HepG2 (cell line): ENCODE results near the gene RIPK1.

Experiments
- CENPX ChIP-seq: sonication (generic); formaldehyde crosslinking; IDR thresholded peaks from 2 replicates; pipeline ENCODE4 v1.9.0; 2021; ENCODE audit warnings: mild to moderate bottlenecking, missing genetic modification reagents, moderate library complexity
- EP300 ChIP-seq, 3 experiments: sonication (generic) in 1 of 3; formaldehyde crosslinking in 1 of 3; IDR thresholded peaks; 2 replicates each; pipeline versions ENCODE4 v1.5.1 to v1.6.1; 2011 to 2020; ENCODE audit warnings: low read depth in 2 of 3, low read length in 2 of 3, borderline replicate concordance in 1 of 3, improper control_type of control experiment in 1 of 3, mild to moderate bottlenecking in 1 of 3, missing genetic modification reagents in 1 of 3, moderate library complexity in 1 of 3
- FOXO1 ChIP-seq: sonication (generic); formaldehyde crosslinking; IDR thresholded peaks from 2 replicates; pipeline ENCODE4 v1.4.0; 2020; ENCODE audit warnings: missing genetic modification reagents
- POLR2A ChIP-seq, 2 experiments: IDR thresholded peaks; 2 replicates each; pipeline ENCODE4 v1.6.1; 2011; ENCODE audit warnings: low read depth in 2 of 2, low read length in 2 of 2, mild to moderate bottlenecking in 1 of 2, moderate library complexity in 1 of 2; ENCODE audit not compliant: insufficient read depth in 1 of 2
- TRIM24 ChIP-seq: sonication (generic); formaldehyde crosslinking; IDR thresholded peaks from 2 replicates; pipeline ENCODE4 v1.8.0; 2022; ENCODE audit warnings: mild to moderate bottlenecking, missing genetic modification reagents
- U2AF2 ChIP-seq: fragments of 200-400 bp; formaldehyde crosslinking; IDR thresholded peaks from 2 replicates; pipeline ENCODE4 v1.6.1; 2017; ENCODE audit warnings: low read depth, mild to moderate bottlenecking, low read length
- ZNF282 ChIP-seq: fragments of 450-650 bp; IDR thresholded peaks from 2 replicates; pipeline ENCODE4 v1.6.1; 2018; ENCODE audit not compliant: partially characterized antibody
- ZNF710 ChIP-seq: sonication (generic); formaldehyde crosslinking; IDR thresholded peaks from 2 replicates; pipeline ENCODE4 v1.5.0; 2020; ENCODE audit warnings: mild to moderate bottlenecking, missing genetic modification reagents, borderline replicate concordance
- ZNF761 ChIP-seq: sonication (generic); formaldehyde crosslinking; conservative IDR thresholded peaks from 2 replicates; pipeline ENCODE4 v1.4.0; 2020; ENCODE audit warnings: mild to moderate bottlenecking, missing genetic modification reagents
- TF ChIP-seq, protein P1 (sequence below): IDR thresholded peaks from 2 replicates; pipeline ENCODE4 v1.6.1; 2016; ENCODE audit warnings: missing compliant biosample characterization, missing genetic modification reagents, borderline replicate concordance
- TF ChIP-seq, protein P2 (sequence below), 2 experiments: sonication (generic) in 1 of 2; formaldehyde crosslinking in 1 of 2; IDR thresholded peaks; 2 replicates each; pipeline versions ENCODE4 v1.5.1 to v1.6.1; 2011 to 2020; ENCODE audit warnings: borderline replicate concordance in 1 of 2, low read depth in 1 of 2, low read length in 1 of 2, mild to moderate bottlenecking in 1 of 2, missing genetic modification reagents in 1 of 2, moderate library complexity in 1 of 2

DNA sequence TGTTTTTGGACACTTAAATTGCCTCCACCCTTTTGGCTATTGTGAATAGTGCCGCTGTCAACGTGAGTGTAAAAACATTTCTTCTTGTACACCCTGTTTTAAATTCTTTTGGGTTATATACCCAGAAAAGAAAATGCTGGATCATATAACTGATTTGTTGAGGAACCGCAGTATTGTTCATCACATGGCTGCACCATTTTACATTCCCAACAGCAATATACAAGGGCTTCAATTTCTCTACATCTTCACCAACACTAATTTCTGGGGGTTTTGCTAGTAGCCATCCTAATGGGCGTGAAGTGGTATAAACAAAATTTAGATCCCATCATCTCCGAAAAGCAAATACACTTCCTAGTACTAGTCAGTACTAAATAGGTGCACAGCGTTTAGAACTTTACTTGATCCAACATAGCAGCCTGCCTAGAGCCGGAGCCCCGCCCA lies 49.6 kb downstream of the RIPK1 start:
- TF ChIP-seq CENPX (CRISPR knock-in tag) = no peak
- TF ChIP-seq, protein P1, sequence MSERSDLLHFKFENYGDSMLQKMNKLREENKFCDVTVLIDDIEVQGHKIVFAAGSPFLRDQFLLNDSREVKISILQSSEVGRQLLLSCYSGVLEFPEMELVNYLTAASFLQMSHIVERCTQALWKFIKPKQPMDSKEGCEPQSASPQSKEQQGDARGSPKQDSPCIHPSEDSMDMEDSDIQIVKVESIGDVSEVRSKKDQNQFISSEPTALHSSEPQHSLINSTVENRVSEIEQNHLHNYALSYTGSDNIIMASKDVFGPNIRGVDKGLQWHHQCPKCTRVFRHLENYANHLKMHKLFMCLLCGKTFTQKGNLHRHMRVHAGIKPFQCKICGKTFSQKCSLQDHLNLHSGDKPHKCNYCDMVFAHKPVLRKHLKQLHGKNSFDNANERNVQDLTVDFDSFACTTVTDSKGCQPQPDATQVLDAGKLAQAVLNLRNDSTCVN (CRISPR knock-in tag) = no peak
- TF ChIP-seq TRIM24 (CRISPR knock-in tag) = no peak
- no peak for TF ChIP-seq ZNF282
- TF ChIP-seq, protein P2, sequence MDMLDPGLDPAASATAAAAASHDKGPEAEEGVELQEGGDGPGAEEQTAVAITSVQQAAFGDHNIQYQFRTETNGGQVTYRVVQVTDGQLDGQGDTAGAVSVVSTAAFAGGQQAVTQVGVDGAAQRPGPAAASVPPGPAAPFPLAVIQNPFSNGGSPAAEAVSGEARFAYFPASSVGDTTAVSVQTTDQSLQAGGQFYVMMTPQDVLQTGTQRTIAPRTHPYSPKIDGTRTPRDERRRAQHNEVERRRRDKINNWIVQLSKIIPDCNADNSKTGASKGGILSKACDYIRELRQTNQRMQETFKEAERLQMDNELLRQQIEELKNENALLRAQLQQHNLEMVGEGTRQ (IDR thresholded peaks at IDR 0.05; ENCODE audit: low read depth, low read length) = no peak
- TF ChIP-seq, protein P2 (CRISPR knock-in tag; IDR thresholded peaks at IDR 0.05; ENCODE audit: borderline replicate concordance) = no peak
- TF ChIP-seq FOXO1 (CRISPR knock-in tag) = no peak
- TF ChIP-seq EP300 (IDR thresholded peaks at IDR 0.05; ENCODE audit: low read depth in 2 of 2, low read length in 2 of 2) = no peak
- TF ChIP-seq EP300 (CRISPR knock-in tag; IDR thresholded peaks at IDR 0.05; ENCODE audit: borderline replicate concordance) = no peak
- no peak for TF ChIP-seq ZNF710 (CRISPR knock-in tag)
- TF ChIP-seq ZNF761 (CRISPR knock-in tag) = no peak
- no peak for TF ChIP-seq POLR2A (IDR thresholded peaks at IDR 0.05; ENCODE audit: insufficient read depth in 1 of 2, low read depth in 2 of 2, low read length in 2 of 2)
- TF ChIP-seq U2AF2 = no peak
